Stimulated activated CD8-positive, alpha-beta memory T cell treated with anti-CD3 and anti-CD28 coated beads, Interleukin-4, amount 100 ng/mL, for 1 hour (primary cell): ENCODE measurements around the gene SF3A1.
"Not testable (repeated sequence)": the region's sequence is repeated elsewhere in the genome, so short reads cannot be mapped to it uniquely, and the experiment has no call there.

Experiments used
- DNase-seq, 2 donors: peaks; one replicate each; pipeline ENCODE4 v3.0.0-alpha.2; 2020; ENCODE audit warnings: low read depth in 2 of 2, low spot score in 1 of 2

SF3A1 gene

GRCh38 chr22:30348809-30349208, 7.9 kb downstream of the SF3A1 start:
- DNase-seq = no peak

GRCh38 chr22:30348404-30348803, 8.3 kb downstream of the SF3A1 start:
- DNase-seq = no peak

- no peak for DNase-seq
These were observed 9.3 kb downstream of the SF3A1 start for GRCh38 chr22:30347255-30347892.

- DNase-seq = no peak
These were observed 12.1 kb downstream of the SF3A1 start for GRCh38 chr22:30344447-30345200.

- DNase-seq = no peak
These were observed 15.6 kb downstream of the SF3A1 start for GRCh38 chr22:30340911-30341685.

- no peak for DNase-seq
These were observed 17.9 kb downstream of the SF3A1 start for GRCh38 chr22:30338802-30339201.

- not testable (repeated sequence) for DNase-seq
These were observed 18.4 kb downstream of the SF3A1 start for GRCh38 chr22:30338341-30338740.

GRCh38 chr22:30337461-30337778, 19.3 kb downstream of the SF3A1 start:
- no peak for DNase-seq

- no peak for DNase-seq
These were observed 19.8 kb downstream of the SF3A1 start for GRCh38 chr22:30336752-30337460.

GRCh38 chr22:30335236-30335635, 21.5 kb downstream of the SF3A1 start:
- DNase-seq = no peak

GRCh38 chr22:30334646-30335045, 22.0 kb downstream of the SF3A1 start:
- DNase-seq = no peak

GRCh38 chr22:30333707-30334087, 23.0 kb downstream of the SF3A1 start:
- no peak for DNase-seq

- no peak for DNase-seq
These were observed 23.5 kb downstream of the SF3A1 start for GRCh38 chr22:30332994-30333706.

- DNase-seq = no peak
These were observed 24.1 kb downstream of the SF3A1 start for GRCh38 chr22:30332551-30332950.

- DNase-seq = no peak
These were observed 28.1 kb downstream of the SF3A1 start for GRCh38 chr22:30328466-30329049.

GRCh38 chr22:30327864-30328345, 28.8 kb downstream of the SF3A1 start:
- no peak for DNase-seq

- DNase-seq = peak; percentile 80 to 86
These were observed 29.9 kb downstream of the SF3A1 start, which contains the start of gene TBC1D10A for GRCh38 chr22:30326706-30327362. Gene TBC1D10A, minus strand, starts transcription at chr22:30326941. Its CDS starts 60 bp downstream, at chr22:30326881.

GRCh38 chr22:30326255-30326705, 30.4 kb downstream of the SF3A1 start:
- no peak for DNase-seq

- DNase-seq = no peak
These were observed 30.9 kb downstream of the SF3A1 start for GRCh38 chr22:30325724-30326254.
